GM12872 (cell line): ENCODE measurements around the gene AIG1.

Experiments used
- CTCF ChIP-seq: IDR thresholded peaks from 3 replicates; pipeline ENCODE4 v1.5.1; 2011; ENCODE audit warnings: low read depth, mild to moderate bottlenecking, low read length, moderate library complexity; ENCODE audit not compliant: insufficient read depth

Gene AIG1

GRCh38 chr6:143227675-143228074 is 167.0 kb downstream of the AIG1 start:
- no peak for TF ChIP-seq CTCF

GRCh38 chr6:143229400-143229799 is 168.7 kb downstream of the AIG1 start:
- TF ChIP-seq CTCF = no peak

- peak; percentile 74 for TF ChIP-seq CTCF
Observed at GRCh38 chr6:143232849-143233248, 172.2 kb downstream of the AIG1 start.

GRCh38 chr6:143233554-143234285 is 173.0 kb downstream of the AIG1 start:
- TF ChIP-seq CTCF = no peak

GRCh38 chr6:143234734-143235133 is 174.0 kb downstream of the AIG1 start:
- TF ChIP-seq CTCF = no peak

- no peak for TF ChIP-seq CTCF
Observed at GRCh38 chr6:143236151-143236798, 175.6 kb downstream of the AIG1 start.

GRCh38 chr6:143238306-143238705 is 177.6 kb downstream of the AIG1 start:
- no peak for TF ChIP-seq CTCF
